Tibial nerve (tissue), 4 donors: ENCODE data around the gene CCDC190. TPM values are rescaled to one million over a fixed set of nuclear protein-coding genes. Genes with fewer than 3 reads are reported as not detected.

Experiments used
- DNase-seq, 2 donors: peaks; one replicate each; pipeline ENCODE4 v3.0.0-alpha.2; 2019; ENCODE audit warnings: low spot score in 2 of 2
- H3K27ac ChIP-seq, 4 donors: fragments of 200-600 bp; sonication (generic) in 3 of 4; one replicate each; pipeline ENCODE4 v1.5.1; 2017 to 2019; ENCODE audit warnings: mild to moderate bottlenecking in 1 of 4
- H3K27me3 ChIP-seq, 2 donors: fragments of 200-600 bp; sonication (generic) in 1 of 2; one replicate each; pipeline versions ENCODE4 v1.5.1 to v1.6.0; 2017 to 2019
- H3K36me3 ChIP-seq, 3 donors: fragments of 200-600 bp; sonication (generic); one replicate each; pipeline ENCODE4 v1.5.1; 2018 to 2019
- H3K4me1 ChIP-seq, 4 donors: fragments of 200-600 bp; sonication (generic) in 3 of 4; one replicate each; pipeline ENCODE4 v1.5.1; 2017 to 2019
- H3K4me3 ChIP-seq, 4 donors: fragments of 200-600 bp; sonication (generic) in 3 of 4; one replicate each; pipeline ENCODE4 v1.5.1; 2017 to 2019; ENCODE audit warnings: mild to moderate bottlenecking in 1 of 4, moderate library complexity in 1 of 4
- H3K9me3 ChIP-seq, 4 donors: fragments of 200-600 bp; sonication (generic) in 3 of 4; one replicate each; pipeline ENCODE4 v1.5.1; 2017 to 2019
- CTCF ChIP-seq, 5 experiments: fragments of 200-600 bp in 3 of 5; fragments of 450-650 bp in 2 of 5; sonication (generic) in 3 of 5; IDR thresholded peaks; one replicate each; pipeline ENCODE4 v1.5.1; 2016 to 2019; ENCODE audit warnings: antibody characterized with exemption in 5 of 5, mild to moderate bottlenecking in 3 of 5, moderate library complexity in 2 of 5
- EP300 ChIP-seq, 2 donors: sonication (generic); formaldehyde crosslinking; IDR thresholded peaks; one replicate each; pipeline ENCODE4 v1.6.1; 2017; ENCODE audit warnings: antibody characterized with exemption in 2 of 2, mild to moderate bottlenecking in 1 of 2
- POLR2A ChIP-seq, 2 donors: fragments of 450-650 bp; IDR thresholded peaks; one replicate each; pipeline ENCODE4 v1.6.1; 2017; ENCODE audit warnings: antibody characterized with exemption in 2 of 2, mild to moderate bottlenecking in 2 of 2, moderate library complexity in 2 of 2
- WGBS, 2 donors: methylation state at CpG; one replicate each; pipeline ENCODE4 v1.1.5; 2018; 5-methylcytosine and 5-hydroxymethylcytosine counted together
- total RNA-seq, 4 donors: library from RNA; depleted of rRNA; stranded (reverse); fragments of >200 nt; gene quantifications; one replicate each; pipeline ENCODE4 v1.1.0, GENCODE V29; 2016

Gene CCDC190
- total RNA-seq, 4 donors from 2014 or later: 0.66 to 1.3 TPM; not detected in 2

DNA sequence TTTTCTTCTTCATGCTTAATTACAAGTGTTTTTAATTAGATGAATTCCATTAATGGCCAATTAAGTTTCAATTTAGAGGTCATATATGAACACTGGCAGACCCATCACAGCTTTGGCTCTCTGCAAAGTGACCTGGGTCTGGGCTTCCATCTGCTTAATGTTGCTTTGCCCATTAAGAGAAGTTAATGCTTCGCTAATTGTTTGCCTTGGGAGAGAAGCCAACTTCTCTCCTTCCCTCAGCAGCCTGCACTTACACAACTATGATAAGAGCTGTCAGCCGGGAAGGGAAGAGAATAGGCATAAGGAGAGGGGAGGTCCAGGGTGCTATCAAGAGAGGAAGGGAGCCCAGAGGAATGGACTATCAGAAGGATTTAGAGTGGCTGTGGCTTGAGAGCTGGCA is 29.0 kb upstream of the CCDC190 start:
- H3K36me3 ChIP-seq: no peaks in the 10 kb centered on the region
- WGBS, 2 donors: 54 to 62% methylated on average over 2 of the region's 2 CpGs
- no peak overlapping the region for H3K4me3 ChIP-seq
- H3K27ac ChIP-seq: no peak overlapping the region
- DNase-seq: no peak
- H3K4me1 ChIP-seq: peaks cover 0 to 6% (median 0%) of the 10 kb centered on the region in 4 donors
- no peaks in the 10 kb centered on the region for H3K9me3 ChIP-seq
- H3K27me3 ChIP-seq: no peaks in the 10 kb centered on the region
- TF ChIP-seq EP300 (IDR thresholded peaks at IDR 0.05) (no peak), POLR2A (IDR thresholded peaks at IDR 0.05) (no peak), CTCF (IDR thresholded peaks at IDR 0.05) (no peak)

- TF ChIP-seq EP300 (IDR thresholded peaks at IDR 0.05): no peak
- TF ChIP-seq CTCF (IDR thresholded peaks at IDR 0.05): no peak
- no peak for TF ChIP-seq POLR2A (IDR thresholded peaks at IDR 0.05)
- Histone ChIP-seq H3K27me3 (no peaks in the 10 kb centered on the region), H3K27ac (no peak overlapping the region), H3K36me3 (no peaks in the 10 kb centered on the region), H3K9me3 (no peaks in the 10 kb centered on the region), H3K4me3 (no peak overlapping the region), H3K4me1 (no peaks in the 10 kb centered on the region)
- 95 to 96% methylated on average over 2 of the region's 2 CpGs for WGBS, 2 donors
- DNase-seq: no peak
Measured at GRCh38 chr1:162886705-162887104, 25.7 kb upstream of the CCDC190 start.

- no peaks in the 10 kb centered on the region for H3K27me3 ChIP-seq
- no peaks in the 10 kb centered on the region for H3K4me1 ChIP-seq
- no peaks in the 10 kb centered on the region for H3K9me3 ChIP-seq
- H3K4me3 ChIP-seq: no peak overlapping the region
- 22 to 29% methylated on average over 3 of the region's 3 CpGs for WGBS, 2 donors
- DNase-seq: no peak
- TF ChIP-seq CTCF (IDR thresholded peaks at IDR 0.05) (no peak), EP300 (IDR thresholded peaks at IDR 0.05) (no peak), POLR2A (IDR thresholded peaks at IDR 0.05) (no peak)
- H3K36me3 ChIP-seq: no peaks in the 10 kb centered on the region
- no peak overlapping the region for H3K27ac ChIP-seq
Measured at GRCh38 chr1:162885265-162885664, 24.3 kb upstream of the CCDC190 start.

GRCh38 chr1:162884831-162885230 is 23.9 kb upstream of the CCDC190 start:
- Histone ChIP-seq H3K27ac (no peak overlapping the region), H3K27me3 (no peaks in the 10 kb centered on the region), H3K36me3 (no peaks in the 10 kb centered on the region), H3K4me3 (no peak overlapping the region), H3K4me1 (no peaks in the 10 kb centered on the region), H3K9me3 (no peaks in the 10 kb centered on the region)
- TF ChIP-seq EP300 (IDR thresholded peaks at IDR 0.05) (no peak), CTCF (IDR thresholded peaks at IDR 0.05) (no peak), POLR2A (IDR thresholded peaks at IDR 0.05) (no peak)
- no peak for DNase-seq
- WGBS, 2 donors: 59 to 67% methylated on average over 1 of the region's 1 CpG

DNA sequence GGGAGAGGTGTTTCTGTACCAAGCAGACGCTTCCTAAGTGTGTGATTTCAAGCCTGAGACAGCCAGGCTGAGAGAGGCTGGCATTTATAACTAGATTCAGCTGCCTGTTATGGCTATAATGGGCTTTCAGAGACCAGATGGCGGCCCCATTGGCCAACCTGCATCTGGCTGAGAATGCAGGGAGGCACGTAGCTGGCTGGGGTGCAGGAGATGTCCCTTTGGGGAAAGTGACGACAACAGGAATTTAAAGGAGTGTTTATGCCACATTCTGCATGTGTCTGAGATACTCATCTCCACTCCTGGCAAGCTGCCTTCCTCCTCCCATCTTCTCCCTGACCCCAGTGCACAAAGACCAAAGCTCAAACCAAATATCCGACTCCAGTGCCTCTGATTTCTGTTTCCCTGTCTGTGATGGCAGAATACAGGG is 21.3 kb upstream of the CCDC190 start:
- Histone ChIP-seq H3K9me3 (no peaks in the 10 kb centered on the region), H3K27ac (no peak overlapping the region), H3K4me3 (no peak overlapping the region), H3K4me1 (no peaks in the 10 kb centered on the region), H3K27me3 (no peaks in the 10 kb centered on the region), H3K36me3 (no peaks in the 10 kb centered on the region)
- DNase-seq: no peak
- WGBS, 2 donors: 53 to 57% methylated on average over 5 of the region's 5 CpGs
- TF ChIP-seq CTCF (IDR thresholded peaks at IDR 0.05) (no peak), EP300 (IDR thresholded peaks at IDR 0.05) (no peak), POLR2A (IDR thresholded peaks at IDR 0.05) (no peak)
